HepG2 (cell line): ENCODE data around the gene POLA2. TPM values are rescaled to one million over a fixed set of nuclear protein-coding genes. Genes with fewer than 3 reads are reported as not detected.

Experiments
- ARNT ChIP-seq: fragments of 450-650 bp; IDR thresholded peaks from 2 replicates; pipeline ENCODE4 v1.6.1; 2017
- EHMT2 ChIP-seq: fragments of 200-600 bp; sonication (generic); IDR thresholded peaks from 2 replicates; pipeline ENCODE4 v1.7.0; 2017; ENCODE audit warnings: antibody characterized with exemption, low read depth, low read length, borderline replicate concordance
- FOXO1 ChIP-seq: sonication (generic); formaldehyde crosslinking; IDR thresholded peaks from 2 replicates; pipeline ENCODE4 v1.4.0; 2020; ENCODE audit warnings: missing genetic modification reagents
- HOXA9 ChIP-seq: sonication (generic); formaldehyde crosslinking; IDR thresholded peaks from 2 replicates; pipeline ENCODE4 v1.8.1; 2022; ENCODE audit warnings: missing genetic modification reagents, mild to moderate bottlenecking, moderate library complexity, borderline replicate concordance
- IKZF5 ChIP-seq: IDR thresholded peaks from 2 replicates; pipeline ENCODE4 v1.6.1; 2018; ENCODE audit warnings: missing genetic modification reagents, mild to moderate bottlenecking, missing compliant biosample characterization
- IRF1 ChIP-seq: sonication (generic); formaldehyde crosslinking; IDR thresholded peaks from 2 replicates; pipeline ENCODE4 v1.4.0; 2020; ENCODE audit warnings: low read depth, mild to moderate bottlenecking, missing genetic modification reagents
- JDP2 ChIP-seq: sonication (generic); formaldehyde crosslinking; IDR thresholded peaks from 2 replicates; pipeline ENCODE4 v1.8.1; 2022; ENCODE audit warnings: missing genetic modification reagents, borderline replicate concordance
- LCORL ChIP-seq, 2 experiments: fragments of 450-650 bp in 1 of 2; sonication (generic) in 1 of 2; formaldehyde crosslinking in 1 of 2; IDR thresholded peaks; 2 replicates each; pipeline versions ENCODE4 v1.5.0 to v1.6.1; 2017 to 2020; ENCODE audit warnings: antibody characterized with exemption in 1 of 2, missing genetic modification reagents in 1 of 2
- MXD1 ChIP-seq: sonication (generic); formaldehyde crosslinking; IDR thresholded peaks from 2 replicates; pipeline ENCODE4 v1.4.0; 2020; ENCODE audit warnings: mild to moderate bottlenecking, missing genetic modification reagents
- NFYB ChIP-seq: sonication (generic); formaldehyde crosslinking; IDR thresholded peaks from 2 replicates; pipeline ENCODE4 v1.4.0; 2020; ENCODE audit warnings: missing genetic modification reagents
- NPAS2 ChIP-seq: sonication (generic); formaldehyde crosslinking; IDR thresholded peaks from 2 replicates; pipeline ENCODE4 v1.8.0; 2022; ENCODE audit warnings: mild to moderate bottlenecking, missing genetic modification reagents, borderline replicate concordance
- NR0B2 ChIP-seq: sonication (generic); formaldehyde crosslinking; IDR thresholded peaks from 2 replicates; pipeline ENCODE4 v1.4.0; 2020; ENCODE audit warnings: mild to moderate bottlenecking, missing genetic modification reagents
- SAP130 ChIP-seq: IDR thresholded peaks from 2 replicates; pipeline ENCODE4 v1.6.1; 2016; ENCODE audit warnings: low read depth
- SOX6 ChIP-seq, 2 experiments: fragments of 450-650 bp in 1 of 2; sonication (generic) in 1 of 2; formaldehyde crosslinking in 1 of 2; IDR thresholded peaks; 2 replicates each; pipeline versions ENCODE4 v1.4.0 to v1.6.1; 2017 to 2020; ENCODE audit warnings: antibody characterized with exemption in 1 of 2, mild to moderate bottlenecking in 1 of 2, missing genetic modification reagents in 1 of 2
- TARDBP ChIP-seq: sonication (generic); formaldehyde crosslinking; IDR thresholded peaks from 2 replicates; pipeline ENCODE4 v1.8.0; 2022; ENCODE audit warnings: mild to moderate bottlenecking, missing genetic modification reagents
- TCF7L2 ChIP-seq: IDR thresholded peaks from 2 replicates; pipeline ENCODE4 v1.6.1; 2011; ENCODE audit warnings: mild to moderate bottlenecking, low read depth, low read length, moderate library complexity
- ZBED4 ChIP-seq: sonication (generic); formaldehyde crosslinking; IDR thresholded peaks from 2 replicates; pipeline ENCODE4 v1.4.0; 2020; ENCODE audit warnings: missing genetic modification reagents, borderline replicate concordance
- ZNF234 ChIP-seq: sonication (generic); formaldehyde crosslinking; conservative IDR thresholded peaks from 2 replicates; pipeline ENCODE4 v1.5.1; 2020; ENCODE audit warnings: mild to moderate bottlenecking, missing genetic modification reagents
- ZNF329 ChIP-seq: sonication (generic); formaldehyde crosslinking; IDR thresholded peaks from 2 replicates; pipeline ENCODE4 v1.9.0; 2021; ENCODE audit warnings: low read depth, mild to moderate bottlenecking, missing genetic modification reagents
- ZNF33B ChIP-seq: sonication (generic); formaldehyde crosslinking; IDR thresholded peaks from 2 replicates; pipeline ENCODE4 v1.5.1; 2020; ENCODE audit warnings: mild to moderate bottlenecking, missing genetic modification reagents
- ZNF484 ChIP-seq: sonication (generic); formaldehyde crosslinking; IDR thresholded peaks from 2 replicates; pipeline ENCODE4 v1.5.1; 2020; ENCODE audit warnings: mild to moderate bottlenecking, low read depth, missing genetic modification reagents, borderline replicate concordance
- polyA plus RNA-seq, 8 experiments: library from polyadenylated mRNA; depleted of rRNA in 3 of 8; stranded (reverse) in 7 of 8; unstranded in 1 of 8; fragments of >200 nt; fragmentation: Illumina TruSeq in 4 of 8; extraction: Trizol in 4 of 8; gene quantifications; 2 replicates each; pipeline versions ENCODE4 v1.2.1 to v1.2.3, GENCODE V29; 2011 to 2016; ENCODE audit warnings: low read depth in 4 of 8, missing spikeins in 1 of 8, mixed read lengths in 1 of 8; ENCODE audit not compliant: insufficient read depth in 1 of 8
- total RNA-seq, 5 experiments: library from RNA; depleted of rRNA; stranded (reverse); fragments of >200 nt; fragmentation: Illumina TruSeq; extraction: Trizol; gene quantifications; 2 replicates each; pipeline ENCODE4 v1.2.3, GENCODE V29; 2016; ENCODE audit warnings: low read depth in 1 of 5

The POLA2 gene
- total and polyA plus RNA-seq, 2 of the 13 experiments (the other 11 are each of a cell fraction or from before 2014, with no cell fraction given) = 9.7 to 15.6 TPM

- TF ChIP-seq MXD1 (CRISPR knock-in tag) (peak; percentile 15; the same call in 1 of the 2 replicates), ZNF329 (CRISPR knock-in tag) (no peak), ZBED4 (no peak), FOXO1 (no peak), HOXA9 (CRISPR knock-in tag) (no peak), TARDBP (CRISPR knock-in tag) (no peak; the same call in none of the 2 replicates), NR0B2 (no peak), NPAS2 (CRISPR knock-in tag) (no peak), NFYB (no peak), IRF1 (no peak), LCORL (IDR thresholded peaks at IDR 0.05) (no peak), LCORL (CRISPR knock-in tag; IDR thresholded peaks at IDR 0.05) (peak; percentile 65; the same call in 1 of the 2 replicates), TCF7L2 (no peak), EHMT2 (no peak), JDP2 (CRISPR knock-in tag) (no peak), ZNF33B (0 out of 2 replicates have a peak, but pooled peaks have one; percentile 9), ZNF484 (CRISPR knock-in tag) (no peak), ARNT (no peak), IKZF5 (CRISPR knock-in tag) (no peak), SOX6 (IDR thresholded peaks at IDR 0.05) (no peak), SOX6 (CRISPR knock-in tag; IDR thresholded peaks at IDR 0.05) (no peak), SAP130 (CRISPR knock-in tag) (peak; percentile 60), ZNF234 (CRISPR knock-in tag) (peak; percentile 83; the same call in 1 of the 2 replicates)
Measured at GRCh38 chr11:65315204-65315865, 53.6 kb downstream of the POLA2 start (continued).
